ENCODE data around the gene AK9. TPM values are rescaled to one million over a fixed set of nuclear protein-coding genes. Genes with fewer than 3 reads are reported as not detected.
"Not testable (repeated sequence)": the region's sequence is repeated elsewhere in the genome, so short reads cannot be mapped to it uniquely, and the experiment has no call there.

The AK9 gene
- 1 to 10 TPM; 5.3 TPM for total RNA-seq
- 9.7 to 16.3 reads per million in 2 donors for total RNA-seq

- Mint-ChIP-seq H3K36me3 (ENCODE audit: low read depth) (peaks cover 2% of the 10 kb centered on the region), H3K4me3 (peak within 1 kb of the TSS; percentile 98), H3K27me3 (no peaks in the 10 kb centered on the region), H3K4me1 (peaks cover 28% of the 10 kb centered on the region), H3K27ac (peak within 1 kb of the TSS; percentile 94)
- H3K9me3 ChIP-seq (ENCODE audit: control insufficient read depth, low read length, poor library complexity, severe bottlenecking), result no peaks in the 10 kb centered on the region
- peak; percentile 98 for ATAC-seq
- peak; percentile 78 to 83 (median 78) for DNase-seq
Observed at GRCh38 chr6:109690737-109691621, at the start of gene AK9, which contains the start of gene FIG4. TSS of gene AK9 (minus strand) at chr6:109691202. CDS start at chr6:109675745, 15,457 bp downstream. TSS of gene FIG4 (plus strand) at chr6:109691296. CDS start at chr6:109691436, 140 bp downstream.

GRCh38 chr6:109740787-109741186, 49.8 kb upstream of the AK9 start:
- no peaks in the 10 kb centered on the region for H3K4me1 Mint-ChIP-seq
- peaks cover 12% of the 10 kb centered on the region for H3K36me3 Mint-ChIP-seq (ENCODE audit: low read depth)
- ATAC-seq (no peak), DNase-seq (no peak)
- no peaks in the 10 kb centered on the region for H3K9me3 ChIP-seq (ENCODE audit: control insufficient read depth, low read length, poor library complexity, severe bottlenecking)
- H3K27me3 Mint-ChIP-seq, result no peaks in the 10 kb centered on the region
- H3K27ac Mint-ChIP-seq, result no peak overlapping the region
- no peak overlapping the region for H3K4me3 Mint-ChIP-seq

GRCh38 chr6:109739686-109740085, 48.7 kb upstream of the AK9 start:
- Mint-ChIP-seq H3K27me3 (no peaks in the 10 kb centered on the region), H3K27ac (no peak overlapping the region), H3K4me1 (no peaks in the 10 kb centered on the region), H3K4me3 (no peak overlapping the region), H3K36me3 (ENCODE audit: low read depth) (peaks cover 12% of the 10 kb centered on the region)
- DNase-seq (no peak), ATAC-seq (no peak)
- H3K9me3 ChIP-seq (ENCODE audit: control insufficient read depth, low read length, poor library complexity, severe bottlenecking), result no peaks in the 10 kb centered on the region

- Mint-ChIP-seq H3K27me3 (no peaks in the 10 kb centered on the region), H3K27ac (no peak overlapping the region), H3K36me3 (ENCODE audit: low read depth) (peaks cover 12% of the 10 kb centered on the region), H3K4me3 (no peak overlapping the region), H3K4me1 (no peaks in the 10 kb centered on the region)
- no peaks in the 10 kb centered on the region for H3K9me3 ChIP-seq (ENCODE audit: control insufficient read depth, low read length, poor library complexity, severe bottlenecking)
- ATAC-seq, result no peak
- no peak for DNase-seq
Observed at GRCh38 chr6:109738667-109739066, 47.7 kb upstream of the AK9 start.

- H3K27ac Mint-ChIP-seq, result no peak overlapping the region
- no peaks in the 10 kb centered on the region for H3K27me3 Mint-ChIP-seq
- DNase-seq (no peak), ATAC-seq (no peak)
- H3K36me3 Mint-ChIP-seq (ENCODE audit: low read depth), result peaks cover 12% of the 10 kb centered on the region
- no peaks in the 10 kb centered on the region for H3K4me1 Mint-ChIP-seq
- no peaks in the 10 kb centered on the region for H3K9me3 ChIP-seq (ENCODE audit: control insufficient read depth, low read length, poor library complexity, severe bottlenecking)
- H3K4me3 Mint-ChIP-seq, result no peak overlapping the region
Observed at GRCh38 chr6:109738255-109738654, 47.3 kb upstream of the AK9 start.

- Mint-ChIP-seq H3K27ac (no peak overlapping the region), H3K4me1 (no peaks in the 10 kb centered on the region), H3K4me3 (no peak overlapping the region), H3K27me3 (no peaks in the 10 kb centered on the region), H3K36me3 (ENCODE audit: low read depth) (peaks cover 12% of the 10 kb centered on the region)
- no peak for DNase-seq
- no peaks in the 10 kb centered on the region for H3K9me3 ChIP-seq (ENCODE audit: control insufficient read depth, low read length, poor library complexity, severe bottlenecking)
- ATAC-seq, result no peak
Observed at GRCh38 chr6:109736273-109737025, 45.4 kb upstream of the AK9 start.

- H3K9me3 ChIP-seq (ENCODE audit: control insufficient read depth, low read length, poor library complexity, severe bottlenecking); ATAC-seq; H3K27me3 Mint-ChIP-seq; H3K4me1 Mint-ChIP-seq; H3K27ac Mint-ChIP-seq; DNase-seq; H3K4me3 Mint-ChIP-seq; H3K36me3 Mint-ChIP-seq (ENCODE audit: low read depth): not testable (repeated sequence)
Observed at GRCh38 chr6:109725250-109725649, 34.2 kb upstream of the AK9 start.

GRCh38 chr6:109722564-109723254, 31.7 kb upstream of the AK9 start:
- Mint-ChIP-seq H3K36me3 (ENCODE audit: low read depth) (peaks cover 3% of the 10 kb centered on the region), H3K4me3 (no peak overlapping the region), H3K27me3 (no peaks in the 10 kb centered on the region), H3K4me1 (peaks cover 5% of the 10 kb centered on the region), H3K27ac (no peak overlapping the region)
- no peak for DNase-seq
- H3K9me3 ChIP-seq (ENCODE audit: control insufficient read depth, low read length, poor library complexity, severe bottlenecking), result no peaks in the 10 kb centered on the region
- ATAC-seq, result no peak

- DNase-seq (no peak), ATAC-seq (no peak)
- H3K9me3 ChIP-seq (ENCODE audit: control insufficient read depth, low read length, poor library complexity, severe bottlenecking), result no peaks in the 10 kb centered on the region
- no peaks in the 10 kb centered on the region for H3K27me3 Mint-ChIP-seq
- H3K4me1 Mint-ChIP-seq, result peaks cover 10% of the 10 kb centered on the region
- H3K36me3 Mint-ChIP-seq (ENCODE audit: low read depth), result peaks cover 6% of the 10 kb centered on the region
- no peak overlapping the region for H3K4me3 Mint-ChIP-seq
- no peak overlapping the region for H3K27ac Mint-ChIP-seq
Observed at GRCh38 chr6:109722011-109722410, 31.0 kb upstream of the AK9 start.

GRCh38 chr6:109720311-109720710, 29.3 kb upstream of the AK9 start:
- H3K36me3 Mint-ChIP-seq (ENCODE audit: low read depth), result peaks cover 6% of the 10 kb centered on the region
- no peak overlapping the region for H3K4me3 Mint-ChIP-seq
- no peak for ATAC-seq
- no peak overlapping the region for H3K27ac Mint-ChIP-seq
- no peaks in the 10 kb centered on the region for H3K27me3 Mint-ChIP-seq
- H3K4me1 Mint-ChIP-seq, result peaks cover 10% of the 10 kb centered on the region
- no peak for DNase-seq
- no peaks in the 10 kb centered on the region for H3K9me3 ChIP-seq (ENCODE audit: control insufficient read depth, low read length, poor library complexity, severe bottlenecking)

GRCh38 chr6:109718991-109719390, 28.0 kb upstream of the AK9 start:
- H3K9me3 ChIP-seq (ENCODE audit: control insufficient read depth, low read length, poor library complexity, severe bottlenecking), result no peaks in the 10 kb centered on the region
- H3K27me3 Mint-ChIP-seq, result no peaks in the 10 kb centered on the region
- ATAC-seq (no peak), DNase-seq (no peak)
- no peak overlapping the region for H3K27ac Mint-ChIP-seq
- H3K4me3 Mint-ChIP-seq, result no peak overlapping the region
- H3K36me3 Mint-ChIP-seq (ENCODE audit: low read depth), result peaks cover 6% of the 10 kb centered on the region
- H3K4me1 Mint-ChIP-seq, result peaks cover 12% of the 10 kb centered on the region

GRCh38 chr6:109717971-109718370, 27.0 kb upstream of the AK9 start:
- H3K27ac Mint-ChIP-seq, result peak overlapping the region; percentile 37
- H3K27me3 Mint-ChIP-seq, result no peaks in the 10 kb centered on the region
- H3K4me3 Mint-ChIP-seq, result no peak overlapping the region
- no peak for DNase-seq
- H3K9me3 ChIP-seq (ENCODE audit: control insufficient read depth, low read length, poor library complexity, severe bottlenecking), result no peaks in the 10 kb centered on the region
- no peak for ATAC-seq
- peaks cover 6% of the 10 kb centered on the region for H3K36me3 Mint-ChIP-seq (ENCODE audit: low read depth)
- peaks cover 12% of the 10 kb centered on the region for H3K4me1 Mint-ChIP-seq

GRCh38 chr6:109715616-109716015, 24.6 kb upstream of the AK9 start:
- Mint-ChIP-seq H3K36me3 (ENCODE audit: low read depth) (peaks cover 6% of the 10 kb centered on the region), H3K27ac (no peak overlapping the region), H3K27me3 (no peaks in the 10 kb centered on the region), H3K4me1 (peaks cover 14% of the 10 kb centered on the region), H3K4me3 (no peak overlapping the region)
- ATAC-seq (no peak), DNase-seq (no peak)
- no peaks in the 10 kb centered on the region for H3K9me3 ChIP-seq (ENCODE audit: control insufficient read depth, low read length, poor library complexity, severe bottlenecking)

All from T-helper 17 cell (primary cell).